Measurements from ENCODE around the gene NACC2. TPM values are rescaled to one million over a fixed set of nuclear protein-coding genes. Genes with fewer than 3 reads are reported as not detected.

NACC2 gene
- total and polyA plus RNA-seq, 2 of the 8 experiments (the other 6 are each of a cell fraction or from before 2014, with no cell fraction given), result 8.3 to 14.0 TPM

GRCh38 chr9:136124976-136125692, 30.0 kb upstream of the NACC2 start:
- Histone ChIP-seq H3K4ac (replicated peaks; ENCODE audit: insufficient read length, low read depth, low read length) (no peak overlapping the region), H3K4me3 (ENCODE audit: extremely low read depth in 1 of 4, insufficient read depth in 2 of 4, low read depth in 3 of 4, low read length in 4 of 4) (no peak overlapping the region), H3K14ac (ENCODE audit: insufficient read length) (no peak overlapping the region), H3K27ac (ENCODE audit: low read depth, low read length) (no peak overlapping the region), H3K9ac (replicated peaks in 1 of 4; ENCODE audit: extremely low read depth in 1 of 4, low read depth in 3 of 4, low read length in 3 of 4) (no peak overlapping the region), H3K4me1 (replicated peaks in 1 of 4; ENCODE audit: control insufficient read depth in 3 of 4, insufficient read depth in 4 of 4, low read length in 3 of 4) (peaks cover 0 to 3% (median 0%) of the 10 kb centered on the region in 4 experiments; a peak in 2 of 7 replicates), H3K36me3 (ENCODE audit: control insufficient read depth in 2 of 4, insufficient read depth in 4 of 4, low read length in 3 of 4) (no peaks in the 10 kb centered on the region; a peak in 1 of 8 replicates), H3K56ac (replicated peaks; ENCODE audit: insufficient read length, low read depth, low read length) (no peak overlapping the region), H3K9me3 (ENCODE audit: insufficient read depth in 2 of 2, low read depth in 1 of 2, low read length in 1 of 2) (no peaks in the 10 kb centered on the region), H2AK5ac (ENCODE audit: low read depth, low read length) (no peak overlapping the region), H2BK12ac (ENCODE audit: low read depth, low read length) (no peak overlapping the region), H2BK20ac (ENCODE audit: low read length) (no peak overlapping the region), H3K18ac (ENCODE audit: extremely low read depth, low read length) (no peak overlapping the region), H3K79me1 (ENCODE audit: low read depth, low read length) (no peaks in the 10 kb centered on the region), H4K20me1 (replicated peaks in 1 of 2; ENCODE audit: control insufficient read depth in 1 of 2, insufficient read depth in 2 of 2, low read length in 2 of 2) (peaks cover 0 to 5% of the 10 kb centered on the region in 2 experiments), H2BK5ac (ENCODE audit: low read depth, low read length) (no peak overlapping the region), H4K91ac (replicated peaks; ENCODE audit: insufficient read length, low read length) (no peak overlapping the region), H2BK15ac (ENCODE audit: low read length) (peak overlapping the region; percentile 81; the same call in 1 of the 2 replicates), H2AFZ (ENCODE audit: low read length) (no peak overlapping the region), H3K79me2 (ENCODE audit: control insufficient read depth in 1 of 2, insufficient read depth in 2 of 2, low read length in 2 of 2) (no peaks in the 10 kb centered on the region), H2BK120ac (replicated peaks; ENCODE audit: low read depth, low read length) (no peak overlapping the region), H3K27me3 (replicated peaks in 1 of 4; ENCODE audit: control insufficient read depth in 3 of 4, extremely low read depth in 1 of 4, insufficient read depth in 3 of 4, low read length in 3 of 4) (no peaks in the 10 kb centered on the region), H3K23me2 (ENCODE audit: low read depth, low read length) (peaks cover 9% of the 10 kb centered on the region; the same call in 1 of the 2 replicates), H3K4me2 (ENCODE audit: insufficient read depth in 1 of 2, low read depth in 2 of 2, low read length in 2 of 2) (no peak overlapping the region), H4K5ac (ENCODE audit: insufficient read length, low read depth, low read length) (no peak overlapping the region), H4K8ac (ENCODE audit: extremely low read depth, insufficient read depth, low read length) (no peak overlapping the region; the same call in 1 of the 2 replicates), H3K23ac (ENCODE audit: insufficient read length) (no peak overlapping the region)
- FAIRE-seq, result peak; percentile 36
- ChIA-PET CTCF (ENCODE audit: partially characterized antibody) (interaction anchor here (1.6 to 6.2 kb wide), 3 partner anchors 14 to 157 kb away, joined by 4 to 98 read pairs (median 5); no protein-coding TSS in a partner anchor), POLR2A (ENCODE audit: partially characterized antibody) (no interaction called here)
- DNase-seq (ENCODE audit: low read depth in 1 of 2, low spot score in 2 of 2), result no peak
- 88% methylated on average over 2 of the region's 2 CpGs; no CpG with 5 or more reads in 1 of the 2 experiments for WGBS, 2 experiments (ENCODE audit: extremely low coverage in 1 of 2, insufficient coverage in 1 of 2, insufficient read length in 1 of 2, insufficient replicate concordance in 2 of 2, low coverage in 1 of 2, low lambda C conversion rate in 2 of 2, missing lambda C conversion rate in 1 of 2)
- TF ChIP-seq CTBP2 (IDR thresholded peaks at IDR 0.05; ENCODE audit: borderline replicate concordance, insufficient read depth, insufficient read length, low read length) (no peak), KDM1A (IDR thresholded peaks at IDR 0.05; ENCODE audit: borderline replicate concordance, low read length) (no peak), SIN3A (conservative IDR thresholded peaks at IDR 0.05 in 1 of 2, IDR thresholded peaks at IDR 0.05 in 1 of 2; ENCODE audit: low read depth in 1 of 2, low read length in 2 of 2) (no peak), HDAC6 (IDR thresholded peaks at IDR 0.05; ENCODE audit: low read depth, low read length) (no peak), GTF2F1 (IDR thresholded peaks at IDR 0.05; ENCODE audit: borderline replicate concordance, low read depth, low read length) (no peak), CHD1 (IDR thresholded peaks at IDR 0.05; ENCODE audit: low read depth, low read length) (no peak), FOSL1 (IDR thresholded peaks at IDR 0.05; ENCODE audit: insufficient read depth, low read depth, low read length) (no peak), ATF2 (IDR thresholded peaks at IDR 0.05; ENCODE audit: low read length) (no peak), TAF7 (optimal IDR thresholded peaks at IDR 0.05; ENCODE audit: borderline replicate concordance, low read depth, low read length) (no peak)
